Stimulated activated CD8-positive, alpha-beta memory T cell treated with anti-CD3 and anti-CD28 coated beads, Interleukin-15, amount 100 ng/mL, for 4 hours (primary cell): ENCODE results near the gene RBM25.
"Not testable (repeated sequence)": the region's sequence is repeated elsewhere in the genome, so short reads cannot be mapped to it uniquely, and the experiment has no call there.

Source experiments
- DNase-seq, 2 donors: peaks; one replicate each; pipeline ENCODE4 v3.0.0-alpha.2; 2020; ENCODE audit warnings: low read depth in 2 of 2

Gene RBM25

DNA sequence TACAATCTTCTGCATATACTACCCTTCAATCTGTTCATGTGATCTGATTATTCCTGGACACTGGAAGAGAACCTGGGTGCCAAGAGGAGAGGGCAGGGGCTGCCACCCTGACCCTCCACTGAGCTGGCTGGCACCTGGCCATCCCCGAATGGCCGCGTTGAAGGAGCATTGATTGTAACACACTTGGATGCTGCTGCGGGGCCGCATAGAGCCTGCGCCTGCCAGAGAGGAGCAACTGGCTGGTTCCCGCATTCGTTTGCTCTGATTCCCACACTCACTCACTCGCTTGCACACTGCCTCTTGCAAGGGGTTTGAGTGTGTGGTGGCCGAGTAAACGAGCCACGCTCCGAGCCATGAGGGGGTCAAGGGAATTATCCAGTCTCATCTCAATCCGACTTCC, 110.4 kb downstream of the RBM25 start:
- DNase-seq = no peak

DNA sequence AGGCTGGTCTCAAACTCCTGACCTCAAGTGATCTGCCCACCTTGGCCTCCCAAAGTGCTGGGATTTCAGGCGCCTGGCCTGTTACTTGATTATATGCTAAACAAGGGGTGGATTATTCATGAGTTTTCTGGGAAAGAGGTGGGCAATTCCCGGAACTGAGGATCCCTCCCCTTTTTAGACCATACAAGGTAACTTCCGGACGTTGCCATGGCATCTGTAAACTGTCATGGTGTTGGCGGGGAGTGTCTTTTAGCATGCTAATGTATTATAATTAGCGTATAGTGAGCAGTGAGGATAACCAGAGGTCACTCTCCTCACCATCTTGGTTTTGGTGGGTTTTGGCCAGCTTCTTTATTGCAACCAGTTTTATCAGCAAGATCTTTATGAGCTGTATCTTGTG, 111.5 kb downstream of the RBM25 start:
- not testable (repeated sequence) for DNase-seq

DNA sequence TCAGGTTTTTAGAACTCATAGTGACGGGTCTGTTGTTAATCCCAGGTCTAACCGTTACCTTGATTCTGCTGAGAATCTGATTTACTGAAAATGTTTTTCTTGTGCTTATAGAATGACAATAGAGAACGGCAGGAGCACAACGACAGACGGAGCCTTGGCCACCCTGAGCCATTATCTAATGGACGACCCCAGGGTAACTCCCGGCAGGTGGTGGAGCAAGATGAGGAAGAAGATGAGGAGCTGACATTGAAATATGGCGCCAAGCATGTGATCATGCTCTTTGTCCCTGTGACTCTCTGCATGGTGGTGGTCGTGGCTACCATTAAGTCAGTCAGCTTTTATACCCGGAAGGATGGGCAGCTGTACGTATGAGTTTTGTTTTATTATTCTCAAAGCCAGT, 112.4 kb downstream of the RBM25 start:
- no peak for DNase-seq

DNA sequence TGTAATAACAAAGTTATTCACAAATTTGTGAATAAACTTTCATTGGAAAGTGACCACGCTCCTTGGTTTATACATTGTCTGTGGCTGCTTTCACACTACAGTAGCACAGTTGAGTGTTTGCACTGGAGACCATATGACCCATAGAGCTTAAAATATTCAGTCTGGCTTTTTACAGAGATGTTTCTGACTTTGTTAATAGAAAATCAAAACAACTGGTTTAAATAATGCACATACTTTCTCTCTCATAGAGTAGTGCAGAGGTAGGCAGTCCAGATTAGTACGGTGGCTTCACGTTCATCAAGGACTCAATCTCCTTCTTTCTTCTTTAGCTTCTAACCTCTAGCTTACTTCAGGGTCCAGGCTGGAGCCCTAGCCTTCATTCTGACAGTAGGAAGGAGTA, 114.2 kb downstream of the RBM25 start:
- DNase-seq = no peak

DNA sequence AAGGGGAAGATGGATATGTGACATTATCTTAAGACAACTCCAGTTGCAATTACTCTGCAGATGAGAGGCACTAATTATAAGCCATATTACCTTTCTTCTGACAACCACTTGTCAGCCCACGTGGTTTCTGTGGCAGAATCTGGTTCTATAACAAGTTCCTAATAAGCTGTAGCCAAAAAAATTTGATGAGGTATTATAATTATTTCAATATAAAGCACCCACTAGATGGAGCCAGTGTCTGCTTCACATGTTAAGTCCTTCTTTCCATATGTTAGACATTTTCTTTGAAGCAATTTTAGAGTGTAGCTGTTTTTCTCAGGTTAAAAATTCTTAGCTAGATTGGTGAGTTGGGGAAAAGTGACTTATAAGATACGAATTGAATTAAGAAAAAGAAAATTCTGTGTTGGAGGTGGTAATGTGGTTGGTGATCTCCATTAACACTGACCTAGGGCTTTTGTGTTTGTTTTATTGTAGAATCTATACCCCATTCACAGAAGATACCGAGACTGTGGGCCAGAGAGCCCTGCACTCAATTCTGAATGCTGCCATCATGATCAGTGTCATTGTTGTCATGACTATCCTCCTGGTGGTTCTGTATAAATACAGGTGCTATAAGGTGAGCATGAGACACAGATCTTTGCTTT, 114.9 kb downstream of the RBM25 start:
- no peak for DNase-seq
